ENCODE results near the gene RBFOX2.

The RBFOX2 gene

DNA sequence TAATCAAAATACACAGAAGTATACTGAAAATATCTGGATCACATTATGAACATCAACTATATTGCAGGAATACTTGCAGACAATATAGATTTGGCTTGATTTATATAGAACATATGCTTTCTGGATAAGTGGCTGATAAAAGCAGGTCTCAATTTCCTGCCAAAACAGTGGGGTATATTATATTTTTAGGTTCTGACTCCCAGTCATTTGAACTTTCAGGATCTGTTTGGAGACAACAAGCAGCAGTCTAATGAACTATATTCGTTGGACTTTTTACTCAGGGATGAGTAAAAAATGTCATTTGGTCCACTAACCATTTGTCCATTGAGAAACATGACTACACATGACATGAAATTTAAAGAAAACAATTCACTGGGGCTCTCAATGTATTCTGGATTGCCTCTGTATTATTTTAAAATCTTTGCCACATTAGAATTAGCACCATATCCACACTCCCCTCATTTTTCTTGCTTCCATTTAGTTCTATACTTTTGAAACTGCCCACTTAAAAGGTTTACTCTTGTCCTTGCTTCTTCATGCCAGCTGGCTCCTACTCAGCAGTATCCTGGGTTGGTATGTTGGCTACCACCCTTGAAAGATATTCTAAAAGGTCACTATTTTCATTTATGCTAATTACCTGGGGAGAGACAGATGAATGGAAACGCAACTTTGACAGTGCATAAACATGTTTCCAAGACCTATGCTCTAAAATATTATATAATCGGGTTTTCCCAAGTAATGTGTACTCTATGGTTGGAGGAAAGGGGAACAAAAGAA lies 157.9 kb downstream of the RBFOX2 start:
- H3K4me3 Mint-ChIP-seq: no peak overlapping the region
- no peaks in the 10 kb centered on the region for H3K4me1 Mint-ChIP-seq
- H3K36me3 Mint-ChIP-seq: no peaks in the 10 kb centered on the region
- H3K27ac Mint-ChIP-seq: no peak overlapping the region
- H3K27me3 Mint-ChIP-seq: peaks cover 14% of the 10 kb centered on the region
- H3K9me3 Mint-ChIP-seq: peaks cover 3% of the 10 kb centered on the region
- ATAC-seq (ENCODE audit: low read depth) (no peak), DNase-seq (ENCODE audit: low spot score in 2 of 2) (no peak)

DNA sequence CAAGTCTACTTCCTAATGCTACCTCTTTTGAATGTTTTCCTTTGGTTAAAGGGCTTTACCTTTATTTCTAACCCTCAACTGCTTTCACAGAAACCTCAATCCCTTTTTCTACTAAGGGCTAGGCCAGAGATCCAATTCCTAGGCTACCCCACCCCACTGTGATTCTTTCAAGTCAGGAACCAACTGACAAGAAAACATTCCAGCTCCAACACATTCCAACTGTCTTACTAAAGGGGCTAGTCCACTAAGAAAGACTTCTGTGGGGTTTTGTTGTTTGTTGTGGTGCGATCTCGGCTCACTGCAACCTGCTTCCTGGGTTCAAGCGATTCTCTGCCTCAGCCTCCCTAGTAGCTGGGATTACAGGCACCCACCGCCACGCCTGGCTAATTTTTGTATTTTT lies 159.7 kb downstream of the RBFOX2 start:
- H3K4me3 Mint-ChIP-seq: no peak overlapping the region
- ATAC-seq (ENCODE audit: low read depth): no peak
- peaks cover 13% of the 10 kb centered on the region for H3K27me3 Mint-ChIP-seq
- no peak for DNase-seq (ENCODE audit: low spot score in 2 of 2)
- H3K4me1 Mint-ChIP-seq: no peaks in the 10 kb centered on the region
- no peaks in the 10 kb centered on the region for H3K9me3 Mint-ChIP-seq
- no peaks in the 10 kb centered on the region for H3K36me3 Mint-ChIP-seq
- H3K27ac Mint-ChIP-seq: no peak overlapping the region

DNA sequence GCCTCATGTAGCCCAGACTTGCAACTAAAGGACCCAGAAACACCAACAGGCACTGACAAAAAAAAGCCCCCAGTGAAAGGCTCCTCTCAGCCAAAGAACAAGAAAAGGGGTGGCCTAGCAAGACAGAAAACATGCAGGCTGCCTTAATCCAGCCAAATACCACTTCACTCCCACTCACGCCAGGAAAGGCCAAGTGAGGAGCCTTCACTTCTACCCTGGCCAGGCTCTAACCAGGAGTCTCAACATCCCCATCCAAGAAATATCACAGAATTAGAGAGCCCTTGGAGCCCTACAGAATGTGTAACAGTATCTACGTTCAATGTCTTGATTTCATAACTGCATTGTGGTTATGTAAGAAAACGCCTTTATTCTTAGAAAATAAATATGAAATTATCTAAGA lies 162.0 kb downstream of the RBFOX2 start:
- no peaks in the 10 kb centered on the region for H3K9me3 Mint-ChIP-seq
- H3K36me3 Mint-ChIP-seq: no peaks in the 10 kb centered on the region
- ATAC-seq (ENCODE audit: low read depth) (no peak), DNase-seq (ENCODE audit: low spot score in 2 of 2) (no peak)
- H3K27me3 Mint-ChIP-seq: peaks cover 10% of the 10 kb centered on the region
- no peak overlapping the region for H3K27ac Mint-ChIP-seq
- no peak overlapping the region for H3K4me3 Mint-ChIP-seq
- no peaks in the 10 kb centered on the region for H3K4me1 Mint-ChIP-seq

DNA sequence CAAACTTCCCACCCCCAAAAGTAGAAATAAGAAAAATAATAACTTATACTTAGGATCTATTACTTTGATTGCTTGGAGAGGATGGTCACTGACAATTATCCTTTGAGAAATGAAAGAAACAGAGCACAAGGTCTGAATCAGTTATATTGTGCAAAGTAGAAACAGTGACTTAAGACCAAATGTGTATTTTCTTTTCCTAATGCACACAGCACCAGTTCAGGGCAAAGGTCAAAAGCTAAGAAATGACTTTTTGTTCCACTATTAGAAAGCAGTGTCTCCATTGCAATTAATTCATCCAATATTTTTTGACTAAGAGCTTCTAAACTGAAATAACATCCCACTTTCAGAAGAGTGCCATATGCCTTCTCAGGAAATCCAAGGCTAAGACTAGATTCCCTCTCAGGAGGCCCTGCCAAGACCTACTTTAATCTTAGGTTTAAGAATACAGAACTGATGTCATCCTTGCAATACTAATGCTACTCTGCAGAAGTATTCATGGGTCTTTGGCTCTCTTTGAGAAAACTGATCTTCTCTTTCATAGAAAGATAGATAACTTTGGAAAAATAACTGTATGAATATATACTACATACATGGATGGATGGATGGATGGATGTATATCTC lies 164.0 kb downstream of the RBFOX2 start:
- Mint-ChIP-seq H3K4me3 (no peak overlapping the region), H3K36me3 (no peaks in the 10 kb centered on the region), H3K9me3 (no peaks in the 10 kb centered on the region), H3K27ac (no peak overlapping the region), H3K27me3 (peaks cover 3% of the 10 kb centered on the region), H3K4me1 (no peaks in the 10 kb centered on the region)
- no peak for ATAC-seq (ENCODE audit: low read depth)
- DNase-seq (ENCODE audit: low spot score in 2 of 2): no peak

DNA sequence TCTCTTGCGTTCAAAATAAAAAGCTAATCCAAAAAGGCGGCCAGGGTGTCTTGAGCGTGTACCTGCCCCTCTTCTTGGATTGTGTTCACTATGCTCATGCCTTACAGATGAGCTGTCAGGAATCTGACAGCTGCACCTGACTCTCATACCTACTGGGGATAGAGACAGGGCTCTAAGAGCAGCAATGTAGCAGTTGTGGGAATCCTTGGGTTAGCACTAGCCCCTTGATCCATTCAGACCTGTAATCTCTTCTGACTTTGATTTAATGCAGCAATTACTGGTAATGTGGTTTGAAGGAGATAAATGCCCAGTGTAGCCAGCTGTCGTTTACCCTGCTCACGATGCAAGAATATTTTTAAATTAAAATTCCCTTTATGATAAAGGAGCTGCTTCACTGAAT lies 165.2 kb downstream of the RBFOX2 start:
- Mint-ChIP-seq H3K36me3 (no peaks in the 10 kb centered on the region), H3K27ac (no peak overlapping the region), H3K9me3 (no peaks in the 10 kb centered on the region), H3K4me3 (no peak overlapping the region), H3K4me1 (no peaks in the 10 kb centered on the region), H3K27me3 (peaks cover 2% of the 10 kb centered on the region)
- DNase-seq (ENCODE audit: low spot score in 2 of 2): no peak
- ATAC-seq (ENCODE audit: low read depth): no peak

DNA sequence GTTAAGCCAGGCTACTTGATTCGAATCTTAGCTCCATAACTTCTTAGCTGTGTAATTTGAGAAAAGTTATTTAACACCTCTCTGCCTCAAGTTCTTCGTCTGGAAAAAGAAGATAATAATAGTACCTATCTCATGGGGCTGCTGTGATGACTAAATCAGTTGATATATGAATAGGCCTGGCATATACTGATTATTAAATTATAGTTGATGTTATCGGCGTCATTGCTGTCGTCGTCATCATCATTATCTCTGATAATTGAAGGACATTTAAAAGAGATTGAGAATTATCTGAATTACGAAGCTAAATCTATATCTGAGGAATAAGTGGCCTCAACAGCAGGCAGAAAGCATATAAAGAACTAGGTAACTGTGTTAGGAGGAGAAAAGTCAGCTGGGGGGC lies 165.9 kb downstream of the RBFOX2 start:
- DNase-seq (ENCODE audit: low spot score in 2 of 2): no peak
- Mint-ChIP-seq H3K27me3 (peaks cover 2% of the 10 kb centered on the region), H3K36me3 (no peaks in the 10 kb centered on the region), H3K4me3 (no peak overlapping the region), H3K9me3 (no peaks in the 10 kb centered on the region), H3K4me1 (no peaks in the 10 kb centered on the region), H3K27ac (no peak overlapping the region)
- no peak for ATAC-seq (ENCODE audit: low read depth)

DNA sequence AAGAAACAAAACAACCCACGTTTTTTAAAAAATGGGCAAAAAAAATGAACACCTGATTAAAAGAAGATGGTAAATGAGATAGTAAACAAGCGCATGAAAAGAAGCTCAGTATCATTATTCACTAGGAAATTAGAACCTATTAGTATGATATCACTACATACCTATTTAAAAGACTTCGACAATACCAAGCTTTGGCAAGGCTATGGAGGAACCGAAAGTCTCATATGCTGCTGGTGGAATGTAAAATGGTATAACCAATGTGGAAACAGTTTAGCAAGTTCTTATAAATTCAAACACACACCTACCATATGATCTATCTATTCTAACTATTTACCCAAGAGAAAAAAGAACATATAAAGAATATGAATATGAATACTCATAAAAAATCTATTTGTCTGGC lies 167.2 kb downstream of the RBFOX2 start:
- Mint-ChIP-seq H3K36me3 (no peaks in the 10 kb centered on the region), H3K27ac (no peak overlapping the region), H3K9me3 (no peaks in the 10 kb centered on the region), H3K4me3 (no peak overlapping the region), H3K4me1 (no peaks in the 10 kb centered on the region), H3K27me3 (peaks cover 2% of the 10 kb centered on the region)
- DNase-seq (ENCODE audit: low spot score in 2 of 2): no peak
- no peak for ATAC-seq (ENCODE audit: low read depth)

DNA sequence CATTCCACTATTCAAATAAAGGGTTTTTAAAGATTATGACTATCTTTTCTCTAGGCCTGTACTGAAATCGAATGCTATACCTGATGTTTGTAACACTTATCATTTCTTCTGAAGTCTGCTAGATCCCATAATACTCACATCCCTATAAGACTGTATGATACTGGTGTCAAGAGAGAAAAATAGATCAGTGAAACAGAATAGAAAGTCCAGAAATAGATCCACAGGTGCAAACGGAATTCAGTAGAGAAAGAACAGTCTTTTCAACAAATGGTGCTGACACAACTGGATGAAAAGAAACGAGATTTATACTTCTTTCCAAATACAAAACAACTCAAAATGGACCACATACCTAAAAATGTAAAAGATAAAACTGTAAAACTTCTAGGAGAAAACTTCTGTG lies 167.8 kb downstream of the RBFOX2 start:
- Mint-ChIP-seq H3K4me1 (no peaks in the 10 kb centered on the region), H3K27ac (no peak overlapping the region), H3K27me3 (peaks cover 4% of the 10 kb centered on the region), H3K9me3 (no peaks in the 10 kb centered on the region), H3K4me3 (no peak overlapping the region), H3K36me3 (no peaks in the 10 kb centered on the region)
- DNase-seq (ENCODE audit: low spot score in 2 of 2) (no peak), ATAC-seq (ENCODE audit: low read depth) (no peak)

DNA sequence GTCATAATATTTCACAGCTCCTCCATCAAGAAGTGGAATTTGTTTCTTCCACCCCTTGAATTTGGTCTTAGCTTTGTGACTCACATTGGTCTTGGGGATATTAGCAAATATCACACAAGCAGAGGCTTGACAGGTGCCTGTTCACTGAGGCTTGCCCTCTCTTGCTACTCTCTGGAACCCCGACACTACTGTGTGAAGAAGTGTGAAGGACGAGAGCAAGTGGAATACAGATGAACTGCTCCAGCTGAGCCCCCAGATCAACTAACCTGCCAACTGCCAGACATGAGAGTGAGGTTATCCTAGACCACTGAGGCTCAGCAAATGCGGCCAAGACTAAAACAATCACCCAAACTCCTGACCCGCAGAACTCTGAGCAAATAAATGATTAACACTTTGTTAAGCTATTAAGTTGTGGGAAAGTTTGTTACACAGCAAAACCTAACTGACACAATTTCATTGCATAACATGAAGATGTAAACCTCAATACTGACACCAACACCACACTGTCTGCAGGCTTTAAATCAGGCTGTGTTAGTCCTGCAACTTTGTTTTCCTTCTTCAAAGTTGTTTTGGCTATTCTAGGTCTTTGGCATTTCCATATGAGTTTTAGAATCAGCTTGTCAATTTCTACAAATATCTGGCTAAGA lies 168.4 kb downstream of the RBFOX2 start:
- Mint-ChIP-seq H3K36me3 (no peaks in the 10 kb centered on the region), H3K9me3 (no peaks in the 10 kb centered on the region), H3K27ac (no peak overlapping the region), H3K27me3 (peaks cover 4% of the 10 kb centered on the region), H3K4me1 (no peaks in the 10 kb centered on the region), H3K4me3 (no peak overlapping the region)
- ATAC-seq (ENCODE audit: low read depth): no peak
- no peak for DNase-seq (ENCODE audit: low spot score in 2 of 2)

DNA sequence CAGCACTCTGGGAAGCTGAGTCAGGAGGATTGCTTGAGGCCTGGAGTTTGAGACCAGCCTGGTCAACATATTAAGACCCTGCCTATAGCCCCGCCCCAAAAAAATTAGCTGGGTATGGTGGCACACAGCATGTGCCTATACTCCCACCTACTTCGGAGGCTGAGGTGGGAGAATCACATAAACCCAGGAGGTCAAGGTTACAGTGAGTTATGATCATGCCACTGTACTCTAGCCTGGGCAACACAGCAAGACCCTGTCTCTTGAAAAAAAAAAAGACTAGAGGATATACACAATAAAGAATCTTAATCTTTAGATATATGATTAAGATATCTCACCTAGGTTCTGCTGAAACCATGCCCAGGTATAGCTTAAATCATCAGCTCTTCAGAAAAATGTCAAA lies 174.3 kb downstream of the RBFOX2 start:
- Mint-ChIP-seq H3K4me1 (no peaks in the 10 kb centered on the region), H3K36me3 (no peaks in the 10 kb centered on the region), H3K9me3 (no peaks in the 10 kb centered on the region), H3K27ac (no peak overlapping the region), H3K4me3 (no peak overlapping the region), H3K27me3 (peaks cover 3% of the 10 kb centered on the region)
- no peak for DNase-seq (ENCODE audit: low spot score in 2 of 2)
- no peak for ATAC-seq (ENCODE audit: low read depth)

DNA sequence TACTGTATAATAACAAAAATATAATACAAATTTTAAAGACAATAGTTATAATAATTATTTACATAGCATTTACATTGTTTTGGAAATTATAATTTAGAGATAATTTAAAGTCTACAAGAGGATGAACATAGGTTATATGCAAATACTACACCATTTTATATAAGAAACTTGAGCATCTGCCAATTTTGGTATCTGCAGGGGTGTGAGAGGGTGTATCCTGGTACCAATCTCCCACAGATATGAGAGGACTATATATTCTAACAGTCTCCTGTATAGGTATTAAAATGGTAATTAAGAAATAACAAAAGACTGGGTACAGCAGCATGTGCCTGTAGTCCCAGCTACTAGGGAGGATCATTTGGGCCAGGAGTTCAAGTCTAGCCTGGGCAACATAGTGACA lies 176.5 kb downstream of the RBFOX2 start:
- Mint-ChIP-seq H3K4me3 (no peak overlapping the region), H3K27ac (no peak overlapping the region), H3K36me3 (no peaks in the 10 kb centered on the region), H3K4me1 (no peaks in the 10 kb centered on the region), H3K27me3 (peaks cover 3% of the 10 kb centered on the region), H3K9me3 (no peaks in the 10 kb centered on the region)
- ATAC-seq (ENCODE audit: low read depth) (no peak), DNase-seq (ENCODE audit: low spot score in 2 of 2) (no peak)

DNA sequence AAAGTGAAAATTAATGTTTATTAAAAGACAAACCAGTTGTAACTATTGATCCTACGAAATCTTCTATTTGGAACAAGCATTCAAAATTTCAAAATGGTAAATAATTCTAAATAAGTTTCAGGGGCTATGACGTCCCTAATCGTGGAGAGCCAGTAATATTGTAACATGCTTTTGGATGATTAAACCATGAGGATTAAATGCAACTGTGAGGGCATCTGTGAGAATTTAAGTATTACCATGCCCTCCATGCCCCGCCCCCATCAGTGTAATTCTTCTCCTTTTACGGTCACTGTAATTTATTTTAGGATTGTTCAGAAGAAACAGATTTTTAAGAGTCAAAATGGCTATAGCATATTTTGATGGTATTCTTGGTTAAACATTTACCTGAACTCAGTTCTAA lies 177.8 kb downstream of the RBFOX2 start:
- H3K4me3 Mint-ChIP-seq: no peak overlapping the region
- DNase-seq (ENCODE audit: low spot score in 2 of 2) (no peak), ATAC-seq (ENCODE audit: low read depth) (no peak)
- no peaks in the 10 kb centered on the region for H3K9me3 Mint-ChIP-seq
- no peaks in the 10 kb centered on the region for H3K36me3 Mint-ChIP-seq
- no peaks in the 10 kb centered on the region for H3K27me3 Mint-ChIP-seq
- no peaks in the 10 kb centered on the region for H3K4me1 Mint-ChIP-seq
- H3K27ac Mint-ChIP-seq: no peak overlapping the region

DNA sequence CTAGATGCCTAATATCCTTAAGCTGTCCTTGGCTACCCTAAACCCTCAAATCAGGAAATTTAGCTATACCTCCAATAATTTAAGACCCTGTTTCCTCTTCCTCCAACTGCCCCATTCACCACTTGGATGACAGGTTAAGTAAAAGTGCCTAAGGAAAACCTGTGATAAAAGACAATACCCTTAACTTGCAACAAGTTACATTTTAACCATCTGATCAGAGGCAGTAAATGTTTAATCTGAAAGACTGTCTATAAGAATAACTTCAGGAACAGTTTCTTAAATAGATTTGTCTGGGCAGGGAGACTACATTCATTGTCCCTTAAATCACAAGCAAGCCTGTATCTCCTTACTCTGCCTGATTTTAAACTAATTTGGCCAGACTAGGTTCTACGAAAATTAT lies 181.8 kb downstream of the RBFOX2 start:
- Mint-ChIP-seq H3K9me3 (no peaks in the 10 kb centered on the region), H3K27ac (no peak overlapping the region), H3K27me3 (peaks cover 7% of the 10 kb centered on the region), H3K4me1 (no peaks in the 10 kb centered on the region), H3K4me3 (no peak overlapping the region), H3K36me3 (no peaks in the 10 kb centered on the region)
- no peak for ATAC-seq (ENCODE audit: low read depth)
- no peak for DNase-seq (ENCODE audit: low spot score in 2 of 2)

DNA sequence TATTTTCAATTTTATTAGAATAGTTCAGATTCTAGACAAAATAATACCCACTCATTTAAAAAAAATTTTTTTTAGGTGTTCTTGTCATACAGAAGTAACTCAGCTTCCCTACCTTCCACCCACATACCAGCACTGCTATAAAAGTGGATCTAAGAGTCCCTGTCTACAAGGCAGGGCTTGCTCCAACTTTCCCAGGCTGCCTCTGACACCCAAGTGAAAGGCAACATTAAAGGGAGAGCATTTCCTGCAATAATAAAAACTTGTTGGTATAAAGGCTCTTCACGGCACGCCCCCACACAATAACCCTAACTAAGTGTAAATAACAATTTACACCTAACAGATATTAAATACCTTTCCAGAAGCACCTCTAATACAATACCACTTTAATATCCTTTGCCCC lies 183.7 kb downstream of the RBFOX2 start:
- H3K4me3 Mint-ChIP-seq: no peak overlapping the region
- H3K4me1 Mint-ChIP-seq: peaks cover 4% of the 10 kb centered on the region
- H3K36me3 Mint-ChIP-seq: no peaks in the 10 kb centered on the region
- peaks cover 10% of the 10 kb centered on the region for H3K27me3 Mint-ChIP-seq
- no peak for ATAC-seq (ENCODE audit: low read depth)
- no peak for DNase-seq (ENCODE audit: low spot score in 2 of 2)
- H3K9me3 Mint-ChIP-seq: no peaks in the 10 kb centered on the region
- H3K27ac Mint-ChIP-seq: no peak overlapping the region

DNA sequence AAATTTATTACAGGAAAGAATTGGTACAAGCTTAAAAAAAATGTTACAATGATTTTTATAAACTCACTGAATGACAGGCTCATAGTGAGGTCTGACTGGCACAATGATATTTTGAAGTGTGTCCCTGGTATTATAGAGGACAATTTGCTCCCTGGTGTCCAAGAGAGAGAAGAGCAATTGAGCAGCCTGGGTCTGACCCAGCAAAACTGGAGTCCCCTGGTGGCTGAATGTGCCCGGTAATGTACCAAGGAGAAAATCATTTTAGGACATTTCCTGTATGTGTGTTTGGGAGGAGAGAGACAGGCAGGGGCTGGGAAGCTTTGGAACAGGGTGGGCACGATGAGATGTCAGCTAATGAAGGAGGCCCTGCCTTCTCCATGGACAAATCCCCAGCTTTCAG lies 185.7 kb downstream of the RBFOX2 start:
- H3K4me3 Mint-ChIP-seq: no peak overlapping the region
- peaks cover 19% of the 10 kb centered on the region for H3K27me3 Mint-ChIP-seq
- H3K9me3 Mint-ChIP-seq: no peaks in the 10 kb centered on the region
- H3K36me3 Mint-ChIP-seq: no peaks in the 10 kb centered on the region
- H3K27ac Mint-ChIP-seq: no peak overlapping the region
- DNase-seq (ENCODE audit: low spot score in 2 of 2) (no peak), ATAC-seq (ENCODE audit: low read depth) (peak; percentile 51)
- peaks cover 9% of the 10 kb centered on the region for H3K4me1 Mint-ChIP-seq

Data from memory B cell (primary cell).